SU-DHL-6 (cell line): ENCODE results near the gene BRPF3.

Experiments
- CTCF ChIP-seq: fragments of 200-600 bp; sonication (generic); IDR thresholded peaks from one replicate; pipeline ENCODE4 v1.5.1; 2017; ENCODE audit warnings: antibody characterized with exemption, mild to moderate bottlenecking, low read length, moderate library complexity; ENCODE audit not compliant: insufficient read depth, poor library complexity, severe bottlenecking
- EZH2phosphoT487 ChIP-seq: fragments of 200-600 bp; sonication (generic), shearing (Covaris generic); conservative IDR thresholded peaks from 2 replicates; pipeline ENCODE4 v1.6.1; 2018; ENCODE audit warnings: mild to moderate bottlenecking, antibody characterized with exemption, low read length, moderate library complexity, mixed read lengths

- TF ChIP-seq CTCF: no peak
- TF ChIP-seq EZH2phosphoT487: no peak
Observed at GRCh38 chr6:36198986-36199385, 2.4 kb downstream of the BRPF3 start.
